Neural cell (in vitro differentiated cells): ENCODE results near the gene LLPH. TPM values are rescaled to one million over a fixed set of nuclear protein-coding genes. Genes with fewer than 3 reads are reported as not detected.

Experiments
- H2AFZ ChIP-seq: fragments of 200-600, 300-800 bp; sonication (generic), shearing (Covaris generic); 2 replicates; pipeline ENCODE4 v1.6.0; 2014; ENCODE audit warnings: low read depth, mild to moderate bottlenecking, antibody characterized with exemption, low read length, moderate library complexity
- H3F3A ChIP-seq: fragments of 200-600 bp; shearing (Covaris generic); 2 replicates; pipeline ENCODE4 v1.6.1; 2016; ENCODE audit warnings: mild to moderate bottlenecking, moderate library complexity, mixed read lengths, antibody characterized with exemption, low read length; ENCODE audit not compliant: insufficient read depth, poor library complexity, severe bottlenecking
- H3K27ac ChIP-seq: fragments of 200-600, 300-800 bp; sonication (generic), shearing (Covaris generic); 2 replicates; pipeline ENCODE4 v1.5.1; 2014; ENCODE audit warnings: mild to moderate bottlenecking, low read length, moderate library complexity
- H3K27me3 ChIP-seq: fragments of 300-800, 200-600 bp; sonication (generic), shearing (Covaris generic); 2 replicates; pipeline ENCODE4 v1.6.0; 2014; ENCODE audit warnings: mild to moderate bottlenecking, low read depth, low read length, moderate library complexity; ENCODE audit not compliant: insufficient read depth
- H3K36me3 ChIP-seq: fragments of 300-800, 200-600 bp; sonication (generic), shearing (Covaris generic); 2 replicates; pipeline ENCODE4 v1.5.1; 2014; ENCODE audit warnings: mild to moderate bottlenecking, antibody characterized with exemption, low read length, moderate library complexity; ENCODE audit not compliant: insufficient read depth
- H3K4me2 ChIP-seq: fragments of 300-800, 200-600 bp; sonication (generic), shearing (Covaris generic); 2 replicates; pipeline ENCODE4 v1.6.0; 2014; ENCODE audit warnings: mild to moderate bottlenecking, low read length
- H3K4me3 ChIP-seq: fragments of 300-800, 200-600 bp; sonication (generic), shearing (Covaris generic); 2 replicates; pipeline ENCODE4 v1.5.1; 2014; ENCODE audit warnings: mild to moderate bottlenecking, low read length, moderate library complexity
- H3K79me2 ChIP-seq: fragments of 200-600 bp; shearing (Covaris generic); replicated peaks from 2 replicates; pipeline ENCODE4 v1.6.0; 2014; ENCODE audit warnings: mild to moderate bottlenecking, low read length, moderate library complexity; ENCODE audit not compliant: insufficient read depth
- H3K9ac ChIP-seq: fragments of 300-800, 200-600 bp; sonication (generic), shearing (Covaris generic); 2 replicates; pipeline ENCODE4 v1.6.1; 2016; ENCODE audit warnings: mild to moderate bottlenecking, low read length, mixed read lengths
- H3K9me2 ChIP-seq: fragments of 200-600 bp; shearing (Covaris generic); 2 replicates; pipeline ENCODE4 v1.6.1; 2016; ENCODE audit warnings: mild to moderate bottlenecking, low read length, mixed read lengths; ENCODE audit not compliant: insufficient read depth
- H3K9me3 ChIP-seq: fragments of 200-600, 300-800 bp; sonication (generic), shearing (Covaris generic); 2 replicates; pipeline ENCODE4 v1.6.1; 2016; ENCODE audit warnings: mild to moderate bottlenecking, mixed run types, low read length, moderate library complexity, mixed read lengths
- H4K20me1 ChIP-seq: fragments of 200-600 bp; shearing (Covaris generic); 2 replicates; pipeline ENCODE4 v1.6.1; 2016; ENCODE audit warnings: mild to moderate bottlenecking, mixed run types; ENCODE audit not compliant: insufficient read depth
- CTCF ChIP-seq: fragments of 450-650 bp; IDR thresholded peaks from 2 replicates; pipeline ENCODE4 v1.5.1; 2014; ENCODE audit warnings: antibody characterized with exemption, mild to moderate bottlenecking, moderate library complexity; ENCODE audit not compliant: poor library complexity, severe bottlenecking
- EP300 ChIP-seq: fragments of 450-650 bp; conservative IDR thresholded peaks from 2 replicates; pipeline ENCODE4 v1.6.1; 2014; ENCODE audit warnings: antibody characterized with exemption, mild to moderate bottlenecking, moderate library complexity; ENCODE audit not compliant: poor library complexity, severe bottlenecking
- EZH2 ChIP-seq: fragments of 200-600, 300-800 bp; shearing (Covaris generic), sonication (generic); IDR thresholded peaks from 2 replicates; pipeline ENCODE4 v1.6.1; 2014; ENCODE audit warnings: antibody characterized with exemption, low read length, borderline replicate concordance, mild to moderate bottlenecking; ENCODE audit not compliant: insufficient read depth, poor library complexity, severe bottlenecking
- MXI1 ChIP-seq: fragments of 450-650 bp; conservative IDR thresholded peaks from 2 replicates; pipeline ENCODE4 v1.6.1; 2014; ENCODE audit warnings: antibody characterized with exemption, mild to moderate bottlenecking; ENCODE audit not compliant: poor library complexity, severe bottlenecking
- POLR2AphosphoS5 ChIP-seq: IDR thresholded peaks from 2 replicates; pipeline ENCODE4 v1.6.1; 2012
- RAD21 ChIP-seq: fragments of 450-650 bp; conservative IDR thresholded peaks from 2 replicates; pipeline ENCODE4 v1.6.1; 2014; ENCODE audit warnings: antibody characterized with exemption, mild to moderate bottlenecking, moderate library complexity
- REST ChIP-seq: IDR thresholded peaks from 2 replicates; pipeline ENCODE4 v1.6.1; 2012; ENCODE audit warnings: borderline replicate concordance
- SMC3 ChIP-seq: fragments of 450-650 bp; conservative IDR thresholded peaks from 2 replicates; pipeline ENCODE4 v1.6.1; 2014; ENCODE audit warnings: antibody characterized with exemption, mild to moderate bottlenecking, moderate library complexity; ENCODE audit not compliant: poor library complexity
- TAF1 ChIP-seq: IDR thresholded peaks from 2 replicates; pipeline ENCODE4 v1.6.1; 2012; ENCODE audit warnings: low read depth
- polyA plus RNA-seq: library from polyadenylated mRNA; depleted of rRNA; stranded (reverse); fragments of >200 nt; gene quantifications from 2 replicates; pipeline ENCODE4 v1.2.3, GENCODE V29; 2014

The LLPH gene
- polyA plus RNA-seq, 1 donor from 2014 or later = 4.6 TPM

- Histone ChIP-seq H3K79me2 (no peaks in the 10 kb centered on the region), H3K9me3 (no peaks in the 10 kb centered on the region), H3K9me2 (no peaks in the 10 kb centered on the region), H3K27me3 (no peaks in the 10 kb centered on the region), H4K20me1 (no peaks in the 10 kb centered on the region), H3K4me2 (no peak overlapping the region), H3K36me3 (no peaks in the 10 kb centered on the region), H3K4me3 (no peak overlapping the region), H3K9ac (no peak overlapping the region), H3K27ac (no peak overlapping the region), H3F3A (no peaks in the 10 kb centered on the region), H2AFZ (no peak overlapping the region)
- TF ChIP-seq EZH2 = no peak
- no peak for TF ChIP-seq SMC3
- TF ChIP-seq REST = no peak
- no peak for TF ChIP-seq EP300
- no peak for TF ChIP-seq POLR2AphosphoS5
- TF ChIP-seq TAF1 = no peak
- no peak for TF ChIP-seq CTCF
- TF ChIP-seq MXI1 = no peak
- TF ChIP-seq RAD21 = no peak
Observed at GRCh38 chr12:66083766-66084165, 46.8 kb downstream of the LLPH start.

- H3K9me3 ChIP-seq = no peaks in the 10 kb centered on the region
- no peak overlapping the region for H3K9ac ChIP-seq
- no peak for TF ChIP-seq CTCF
- no peak for TF ChIP-seq TAF1
- TF ChIP-seq SMC3 = no peak
- TF ChIP-seq EP300 = no peak
- no peak for TF ChIP-seq MXI1
- no peak for TF ChIP-seq POLR2AphosphoS5
- no peak for TF ChIP-seq EZH2
- no peak for TF ChIP-seq RAD21
- TF ChIP-seq REST = no peak
- no peaks in the 10 kb centered on the region for H3F3A ChIP-seq
- no peaks in the 10 kb centered on the region for H4K20me1 ChIP-seq
- H3K79me2 ChIP-seq = no peaks in the 10 kb centered on the region
- no peak overlapping the region for H3K4me2 ChIP-seq
- H3K27ac ChIP-seq = no peak overlapping the region
- H3K27me3 ChIP-seq = no peaks in the 10 kb centered on the region
- no peak overlapping the region for H2AFZ ChIP-seq
- no peaks in the 10 kb centered on the region for H3K9me2 ChIP-seq
- H3K36me3 ChIP-seq = no peaks in the 10 kb centered on the region
- H3K4me3 ChIP-seq = no peak overlapping the region
Observed at GRCh38 chr12:66082744-66083143, 47.8 kb downstream of the LLPH start.
